Measurements from ENCODE around the gene PSMD8.

GRCh38 chr19:38413416-38413815 lies 39.0 kb downstream of the PSMD8 start:
- TF ChIP-seq CTCF (IDR thresholded peaks at IDR 0.05; ENCODE audit: control extremely low read depth in 1 of 3, insufficient read depth in 1 of 3, low read depth in 1 of 3, low read length in 3 of 3) (no peak), JUN (IDR thresholded peaks at IDR 0.05; ENCODE audit: low read depth, low read length) (no peak)

Measured in H1 (cell line).